GM21528 (cell line): ENCODE data around the gene PTH2R.
"Not testable (repeated sequence)": the region's sequence is repeated elsewhere in the genome, so short reads cannot be mapped to it uniquely, and the experiment has no call there.

Source experiments
- ATAC-seq: cut with Tn5 transposase; IDR thresholded peaks from one replicate; pipeline ENCODE4 v1.9.1; 2021; ENCODE audit warnings: mild to moderate bottlenecking, moderate library complexity; ENCODE audit not compliant: unreplicated experiment, low FRiP score

PTH2R gene

GRCh38 chr2:208386541-208386940 lies 20.1 kb upstream of the PTH2R start:
- ATAC-seq: no peak

GRCh38 chr2:208389940-208390339 lies 16.7 kb upstream of the PTH2R start:
- no peak for ATAC-seq

GRCh38 chr2:208392300-208392699 lies 14.3 kb upstream of the PTH2R start:
- ATAC-seq: no peak

- not testable (repeated sequence) for ATAC-seq
These were observed 9.8 kb upstream of the PTH2R start for GRCh38 chr2:208396796-208397195.

GRCh38 chr2:208399201-208399600 lies 7.4 kb upstream of the PTH2R start:
- ATAC-seq: no peak

GRCh38 chr2:208407667-208408066 lies 1.1 kb downstream of the PTH2R start:
- ATAC-seq: no peak

GRCh38 chr2:208413931-208414330 lies 7.3 kb downstream of the PTH2R start:
- ATAC-seq: no peak

GRCh38 chr2:208415255-208415654 lies 8.7 kb downstream of the PTH2R start:
- no peak for ATAC-seq

GRCh38 chr2:208415897-208416296 lies 9.3 kb downstream of the PTH2R start:
- no peak for ATAC-seq

GRCh38 chr2:208426412-208427045 lies 19.9 kb downstream of the PTH2R start:
- ATAC-seq: no peak

- no peak for ATAC-seq
These were observed 31.2 kb downstream of the PTH2R start for GRCh38 chr2:208437755-208438154.

- no peak for ATAC-seq
These were observed 34.1 kb downstream of the PTH2R start for GRCh38 chr2:208440716-208441115.

- no peak for ATAC-seq
These were observed 35.4 kb downstream of the PTH2R start for GRCh38 chr2:208441951-208442350.

- not testable (repeated sequence) for ATAC-seq
These were observed 40.9 kb downstream of the PTH2R start for GRCh38 chr2:208447447-208447846.

GRCh38 chr2:208451061-208451460 lies 44.5 kb downstream of the PTH2R start:
- ATAC-seq: no peak

- no peak for ATAC-seq
These were observed 48.3 kb downstream of the PTH2R start for GRCh38 chr2:208454861-208455260.

- ATAC-seq: no peak
These were observed 57.1 kb downstream of the PTH2R start for GRCh38 chr2:208463721-208464120.

GRCh38 chr2:208464205-208464604 lies 57.6 kb downstream of the PTH2R start:
- ATAC-seq: no peak

- peak; percentile 78 for ATAC-seq
These were observed 59.7 kb downstream of the PTH2R start for GRCh38 chr2:208466151-208466919.

GRCh38 chr2:208466920-208467298 lies 60.3 kb downstream of the PTH2R start:
- ATAC-seq: no peak

- no peak for ATAC-seq
These were observed 61.0 kb downstream of the PTH2R start for GRCh38 chr2:208467564-208467963.

GRCh38 chr2:208477741-208478140 lies 71.1 kb downstream of the PTH2R start:
- no peak for ATAC-seq
